WTC11 (cell line): ENCODE measurements around the gene SNX20. TPM values are rescaled to one million over a fixed set of nuclear protein-coding genes. Genes with fewer than 3 reads are reported as not detected.

Experiments used
- ATAC-seq: fragments of 200-7000 bp; cut with Tn5 transposase; 2 replicates; pipeline ENCODE4 v1.10.0; 2021; ENCODE audit warnings: mild to moderate bottlenecking, moderate library complexity
- CTCF ChIA-PET: fragments of 300-600 bp; sonication (Branson Sonifier 250); formaldehyde crosslinking; loops from one replicate; lab custom pipeline; 2021; ENCODE audit warnings: antibody characterized with exemption; lab: Charles Lee
- POLR2A ChIA-PET: fragments of 350-600 bp; sonication (Branson Sonifier 250); formaldehyde crosslinking; loops from one replicate; lab custom pipeline; 2021; ENCODE audit warnings: antibody characterized with exemption; lab: Charles Lee
- DNase-seq: peaks from one replicate; pipeline ENCODE4 v3.0.0; 2021; ENCODE audit warnings: low spot score
- H3K27ac Mint-ChIP-seq: 2 replicates; pipeline ENCODE4 v1.8.0; 2021; ENCODE audit warnings: mixed read lengths
- H3K27me3 Mint-ChIP-seq: 2 replicates; pipeline ENCODE4 v1.8.0; 2021; ENCODE audit warnings: low read depth, mild to moderate bottlenecking, moderate library complexity, mixed read lengths
- H3K36me3 Mint-ChIP-seq: 2 replicates; pipeline ENCODE4 v1.8.0; 2021; ENCODE audit warnings: mixed read lengths
- H3K4me1 Mint-ChIP-seq: 2 replicates; pipeline ENCODE4 v1.8.0; 2022; ENCODE audit warnings: mixed read lengths
- H3K4me3 Mint-ChIP-seq: 2 replicates; pipeline ENCODE4 v1.8.0; 2021; ENCODE audit warnings: mild to moderate bottlenecking, moderate library complexity, mixed read lengths
- H3K9me3 Mint-ChIP-seq: 2 replicates; pipeline ENCODE4 v1.8.0; 2021; ENCODE audit warnings: mixed read lengths
- FOXJ3 ChIP-seq: sonication (generic); formaldehyde crosslinking; IDR thresholded peaks from 2 replicates; pipeline ENCODE4 v1.9.0; 2021; ENCODE audit warnings: missing genetic modification reagents, mild to moderate bottlenecking, borderline replicate concordance
- IRF2 ChIP-seq: sonication (generic); formaldehyde crosslinking; IDR thresholded peaks from 2 replicates; pipeline ENCODE4 v1.8.0; 2022; ENCODE audit warnings: low read depth, missing genetic modification reagents, borderline replicate concordance
- NFE2L1 ChIP-seq: sonication (generic); formaldehyde crosslinking; IDR thresholded peaks from 2 replicates; pipeline ENCODE4 v1.8.1; 2023; ENCODE audit warnings: missing genetic modification reagents
- RELA ChIP-seq: sonication (generic); formaldehyde crosslinking; IDR thresholded peaks from 2 replicates; pipeline ENCODE4 v1.8.1; 2022; ENCODE audit warnings: missing genetic modification reagents, mild to moderate bottlenecking, borderline replicate concordance
- SMAD4 ChIP-seq: sonication (generic); formaldehyde crosslinking; IDR thresholded peaks from 2 replicates; pipeline ENCODE4 v1.8.0; 2022; ENCODE audit warnings: mild to moderate bottlenecking, missing genetic modification reagents
- ZBTB21 ChIP-seq: sonication (generic); formaldehyde crosslinking; IDR thresholded peaks from 2 replicates; pipeline ENCODE4 v1.8.1; 2023; ENCODE audit warnings: mild to moderate bottlenecking, missing genetic modification reagents, borderline replicate concordance
- ZNF219 ChIP-seq: sonication (generic); formaldehyde crosslinking; IDR thresholded peaks from 2 replicates; pipeline ENCODE4 v1.8.0; 2023; ENCODE audit warnings: missing genetic modification reagents, mild to moderate bottlenecking, borderline replicate concordance
- ZNF317 ChIP-seq: sonication (generic); formaldehyde crosslinking; IDR thresholded peaks from 2 replicates; pipeline ENCODE4 v1.8.1; 2023; ENCODE audit warnings: low read depth, mild to moderate bottlenecking, moderate library complexity, missing genetic modification reagents, borderline replicate concordance
- ZNF416 ChIP-seq: fragments of 250-450 bp; sonication (Bioruptor Pico); IDR thresholded peaks from 2 replicates; pipeline ENCODE4 v1.9.0; 2021; ENCODE audit warnings: mild to moderate bottlenecking, inconsistent platforms
- total RNA-seq: library from RNA; stranded (reverse); gene quantifications from 3 replicates; pipeline ENCODE4 v1.2.3, GENCODE V29; 2021
- TF ChIP-seq, protein P1 (sequence below): sonication (generic); formaldehyde crosslinking; IDR thresholded peaks from 2 replicates; pipeline ENCODE4 v1.8.0; 2022; ENCODE audit warnings: mild to moderate bottlenecking, missing genetic modification reagents
- TF ChIP-seq, protein P2 (sequence below): fragments of 250-450 bp; sonication (Bioruptor Pico); IDR thresholded peaks from 2 replicates; pipeline ENCODE4 v1.8.0; 2021; ENCODE audit warnings: mild to moderate bottlenecking
- TF ChIP-seq, protein P3 (sequence below): sonication (generic); formaldehyde crosslinking; conservative IDR thresholded peaks from 2 replicates; pipeline ENCODE4 v1.8.1; 2023; ENCODE audit warnings: mild to moderate bottlenecking, low read depth, missing genetic modification reagents, moderate library complexity
- TF ChIP-seq, protein P4 (sequence below): fragments of 200-600 bp; IDR thresholded peaks from 2 replicates; pipeline ENCODE4 v1.8.0; 2022; ENCODE audit warnings: antibody characterized with exemption
- TF ChIP-seq, protein P5 (sequence below): sonication (generic); formaldehyde crosslinking; IDR thresholded peaks from 2 replicates; pipeline ENCODE4 v1.8.0; 2023; ENCODE audit warnings: mild to moderate bottlenecking, missing genetic modification reagents
- TF ChIP-seq, protein P6 (sequence below): sonication (generic); formaldehyde crosslinking; IDR thresholded peaks from 2 replicates; pipeline ENCODE4 v1.8.1; 2023; ENCODE audit warnings: mild to moderate bottlenecking, missing genetic modification reagents
- TF ChIP-seq, protein P7 (sequence below): sonication (generic); formaldehyde crosslinking; IDR thresholded peaks from 2 replicates; pipeline ENCODE4 v1.8.0; 2023; ENCODE audit warnings: missing genetic modification reagents, mild to moderate bottlenecking, borderline replicate concordance
- TF ChIP-seq, protein P8 (sequence below): sonication (generic); formaldehyde crosslinking; IDR thresholded peaks from 2 replicates; pipeline ENCODE4 v1.8.1; 2023; ENCODE audit warnings: mild to moderate bottlenecking, missing genetic modification reagents, borderline replicate concordance
- TF ChIP-seq, protein P9 (sequence below): sonication (generic); formaldehyde crosslinking; IDR thresholded peaks from 2 replicates; pipeline ENCODE4 v1.8.0; 2022; ENCODE audit warnings: mild to moderate bottlenecking, missing genetic modification reagents

Gene SNX20
- total RNA-seq, 1 experiment from 2014 or later = not detected

DNA sequence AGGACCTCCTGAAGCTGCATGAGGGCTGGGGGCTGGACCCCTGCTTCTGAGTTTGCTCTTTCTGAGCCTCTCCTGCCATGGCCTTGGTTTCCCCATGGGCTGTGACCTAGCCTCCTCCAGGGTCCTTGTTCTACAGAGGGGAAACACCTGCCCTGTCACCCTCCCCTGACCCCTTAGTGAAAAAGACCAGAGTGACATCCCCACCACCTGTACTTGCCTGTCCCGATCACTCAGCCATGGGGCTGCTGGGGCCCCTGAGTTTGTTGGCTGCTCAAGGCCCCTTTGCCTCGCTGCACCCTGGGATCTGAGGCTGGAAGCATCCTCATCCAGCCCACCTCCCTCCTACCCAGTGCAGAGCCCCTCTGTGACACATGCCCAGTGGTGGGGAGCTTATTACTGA is 13.1 kb upstream of the SNX20 start:
- Mint-ChIP-seq H3K36me3 (no peaks in the 10 kb centered on the region), H3K9me3 (no peaks in the 10 kb centered on the region), H3K27ac (no peak overlapping the region), H3K4me3 (peak overlapping the region; percentile 57), H3K4me1 (no peaks in the 10 kb centered on the region), H3K27me3 (peaks cover 32% of the 10 kb centered on the region)
- ATAC-seq = no peak
- no peak for DNase-seq
- ChIA-PET POLR2A (no interaction called here), CTCF (interaction anchor here (1.3 kb wide), 1 partner anchor 19 kb away, joined by 3 read pairs; no protein-coding TSS in a partner anchor)
- TF ChIP-seq, protein P1, sequence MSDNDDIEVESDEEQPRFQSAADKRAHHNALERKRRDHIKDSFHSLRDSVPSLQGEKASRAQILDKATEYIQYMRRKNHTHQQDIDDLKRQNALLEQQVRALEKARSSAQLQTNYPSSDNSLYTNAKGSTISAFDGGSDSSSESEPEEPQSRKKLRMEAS (CRISPR knock-in tag) = no peak
- TF ChIP-seq ZBTB21 (no peak), IRF2 (CRISPR knock-in tag) (no peak), ZNF416 (CRISPR knock-in tag) (no peak), SMAD4 (no peak), ZNF317 (no peak), FOXJ3 (CRISPR knock-in tag) (no peak), ZNF219 (CRISPR knock-in tag) (no peak), RELA (CRISPR knock-in tag) (no peak), NFE2L1 (no peak)
- TF ChIP-seq, protein P2, sequence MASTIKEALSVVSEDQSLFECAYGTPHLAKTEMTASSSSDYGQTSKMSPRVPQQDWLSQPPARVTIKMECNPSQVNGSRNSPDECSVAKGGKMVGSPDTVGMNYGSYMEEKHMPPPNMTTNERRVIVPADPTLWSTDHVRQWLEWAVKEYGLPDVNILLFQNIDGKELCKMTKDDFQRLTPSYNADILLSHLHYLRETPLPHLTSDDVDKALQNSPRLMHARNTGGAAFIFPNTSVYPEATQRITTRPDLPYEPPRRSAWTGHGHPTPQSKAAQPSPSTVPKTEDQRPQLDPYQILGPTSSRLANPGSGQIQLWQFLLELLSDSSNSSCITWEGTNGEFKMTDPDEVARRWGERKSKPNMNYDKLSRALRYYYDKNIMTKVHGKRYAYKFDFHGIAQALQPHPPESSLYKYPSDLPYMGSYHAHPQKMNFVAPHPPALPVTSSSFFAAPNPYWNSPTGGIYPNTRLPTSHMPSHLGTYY (CRISPR knock-in tag) = no peak
- TF ChIP-seq, protein P3, sequence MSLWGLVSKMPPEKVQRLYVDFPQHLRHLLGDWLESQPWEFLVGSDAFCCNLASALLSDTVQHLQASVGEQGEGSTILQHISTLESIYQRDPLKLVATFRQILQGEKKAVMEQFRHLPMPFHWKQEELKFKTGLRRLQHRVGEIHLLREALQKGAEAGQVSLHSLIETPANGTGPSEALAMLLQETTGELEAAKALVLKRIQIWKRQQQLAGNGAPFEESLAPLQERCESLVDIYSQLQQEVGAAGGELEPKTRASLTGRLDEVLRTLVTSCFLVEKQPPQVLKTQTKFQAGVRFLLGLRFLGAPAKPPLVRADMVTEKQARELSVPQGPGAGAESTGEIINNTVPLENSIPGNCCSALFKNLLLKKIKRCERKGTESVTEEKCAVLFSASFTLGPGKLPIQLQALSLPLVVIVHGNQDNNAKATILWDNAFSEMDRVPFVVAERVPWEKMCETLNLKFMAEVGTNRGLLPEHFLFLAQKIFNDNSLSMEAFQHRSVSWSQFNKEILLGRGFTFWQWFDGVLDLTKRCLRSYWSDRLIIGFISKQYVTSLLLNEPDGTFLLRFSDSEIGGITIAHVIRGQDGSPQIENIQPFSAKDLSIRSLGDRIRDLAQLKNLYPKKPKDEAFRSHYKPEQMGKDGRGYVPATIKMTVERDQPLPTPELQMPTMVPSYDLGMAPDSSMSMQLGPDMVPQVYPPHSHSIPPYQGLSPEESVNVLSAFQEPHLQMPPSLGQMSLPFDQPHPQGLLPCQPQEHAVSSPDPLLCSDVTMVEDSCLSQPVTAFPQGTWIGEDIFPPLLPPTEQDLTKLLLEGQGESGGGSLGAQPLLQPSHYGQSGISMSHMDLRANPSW (CRISPR knock-in tag) = no peak
- TF ChIP-seq, protein P4, sequence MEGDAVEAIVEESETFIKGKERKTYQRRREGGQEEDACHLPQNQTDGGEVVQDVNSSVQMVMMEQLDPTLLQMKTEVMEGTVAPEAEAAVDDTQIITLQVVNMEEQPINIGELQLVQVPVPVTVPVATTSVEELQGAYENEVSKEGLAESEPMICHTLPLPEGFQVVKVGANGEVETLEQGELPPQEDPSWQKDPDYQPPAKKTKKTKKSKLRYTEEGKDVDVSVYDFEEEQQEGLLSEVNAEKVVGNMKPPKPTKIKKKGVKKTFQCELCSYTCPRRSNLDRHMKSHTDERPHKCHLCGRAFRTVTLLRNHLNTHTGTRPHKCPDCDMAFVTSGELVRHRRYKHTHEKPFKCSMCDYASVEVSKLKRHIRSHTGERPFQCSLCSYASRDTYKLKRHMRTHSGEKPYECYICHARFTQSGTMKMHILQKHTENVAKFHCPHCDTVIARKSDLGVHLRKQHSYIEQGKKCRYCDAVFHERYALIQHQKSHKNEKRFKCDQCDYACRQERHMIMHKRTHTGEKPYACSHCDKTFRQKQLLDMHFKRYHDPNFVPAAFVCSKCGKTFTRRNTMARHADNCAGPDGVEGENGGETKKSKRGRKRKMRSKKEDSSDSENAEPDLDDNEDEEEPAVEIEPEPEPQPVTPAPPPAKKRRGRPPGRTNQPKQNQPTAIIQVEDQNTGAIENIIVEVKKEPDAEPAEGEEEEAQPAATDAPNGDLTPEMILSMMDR = no peak
- TF ChIP-seq, protein P5, sequence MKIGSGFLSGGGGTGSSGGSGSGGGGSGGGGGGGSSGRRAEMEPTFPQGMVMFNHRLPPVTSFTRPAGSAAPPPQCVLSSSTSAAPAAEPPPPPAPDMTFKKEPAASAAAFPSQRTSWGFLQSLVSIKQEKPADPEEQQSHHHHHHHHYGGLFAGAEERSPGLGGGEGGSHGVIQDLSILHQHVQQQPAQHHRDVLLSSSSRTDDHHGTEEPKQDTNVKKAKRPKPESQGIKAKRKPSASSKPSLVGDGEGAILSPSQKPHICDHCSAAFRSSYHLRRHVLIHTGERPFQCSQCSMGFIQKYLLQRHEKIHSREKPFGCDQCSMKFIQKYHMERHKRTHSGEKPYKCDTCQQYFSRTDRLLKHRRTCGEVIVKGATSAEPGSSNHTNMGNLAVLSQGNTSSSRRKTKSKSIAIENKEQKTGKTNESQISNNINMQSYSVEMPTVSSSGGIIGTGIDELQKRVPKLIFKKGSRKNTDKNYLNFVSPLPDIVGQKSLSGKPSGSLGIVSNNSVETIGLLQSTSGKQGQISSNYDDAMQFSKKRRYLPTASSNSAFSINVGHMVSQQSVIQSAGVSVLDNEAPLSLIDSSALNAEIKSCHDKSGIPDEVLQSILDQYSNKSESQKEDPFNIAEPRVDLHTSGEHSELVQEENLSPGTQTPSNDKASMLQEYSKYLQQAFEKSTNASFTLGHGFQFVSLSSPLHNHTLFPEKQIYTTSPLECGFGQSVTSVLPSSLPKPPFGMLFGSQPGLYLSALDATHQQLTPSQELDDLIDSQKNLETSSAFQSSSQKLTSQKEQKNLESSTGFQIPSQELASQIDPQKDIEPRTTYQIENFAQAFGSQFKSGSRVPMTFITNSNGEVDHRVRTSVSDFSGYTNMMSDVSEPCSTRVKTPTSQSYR = no peak
- TF ChIP-seq, protein P6, sequence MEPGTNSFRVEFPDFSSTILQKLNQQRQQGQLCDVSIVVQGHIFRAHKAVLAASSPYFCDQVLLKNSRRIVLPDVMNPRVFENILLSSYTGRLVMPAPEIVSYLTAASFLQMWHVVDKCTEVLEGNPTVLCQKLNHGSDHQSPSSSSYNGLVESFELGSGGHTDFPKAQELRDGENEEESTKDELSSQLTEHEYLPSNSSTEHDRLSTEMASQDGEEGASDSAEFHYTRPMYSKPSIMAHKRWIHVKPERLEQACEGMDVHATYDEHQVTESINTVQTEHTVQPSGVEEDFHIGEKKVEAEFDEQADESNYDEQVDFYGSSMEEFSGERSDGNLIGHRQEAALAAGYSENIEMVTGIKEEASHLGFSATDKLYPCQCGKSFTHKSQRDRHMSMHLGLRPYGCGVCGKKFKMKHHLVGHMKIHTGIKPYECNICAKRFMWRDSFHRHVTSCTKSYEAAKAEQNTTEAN (CRISPR knock-in tag) = no peak
- TF ChIP-seq, protein P7, sequence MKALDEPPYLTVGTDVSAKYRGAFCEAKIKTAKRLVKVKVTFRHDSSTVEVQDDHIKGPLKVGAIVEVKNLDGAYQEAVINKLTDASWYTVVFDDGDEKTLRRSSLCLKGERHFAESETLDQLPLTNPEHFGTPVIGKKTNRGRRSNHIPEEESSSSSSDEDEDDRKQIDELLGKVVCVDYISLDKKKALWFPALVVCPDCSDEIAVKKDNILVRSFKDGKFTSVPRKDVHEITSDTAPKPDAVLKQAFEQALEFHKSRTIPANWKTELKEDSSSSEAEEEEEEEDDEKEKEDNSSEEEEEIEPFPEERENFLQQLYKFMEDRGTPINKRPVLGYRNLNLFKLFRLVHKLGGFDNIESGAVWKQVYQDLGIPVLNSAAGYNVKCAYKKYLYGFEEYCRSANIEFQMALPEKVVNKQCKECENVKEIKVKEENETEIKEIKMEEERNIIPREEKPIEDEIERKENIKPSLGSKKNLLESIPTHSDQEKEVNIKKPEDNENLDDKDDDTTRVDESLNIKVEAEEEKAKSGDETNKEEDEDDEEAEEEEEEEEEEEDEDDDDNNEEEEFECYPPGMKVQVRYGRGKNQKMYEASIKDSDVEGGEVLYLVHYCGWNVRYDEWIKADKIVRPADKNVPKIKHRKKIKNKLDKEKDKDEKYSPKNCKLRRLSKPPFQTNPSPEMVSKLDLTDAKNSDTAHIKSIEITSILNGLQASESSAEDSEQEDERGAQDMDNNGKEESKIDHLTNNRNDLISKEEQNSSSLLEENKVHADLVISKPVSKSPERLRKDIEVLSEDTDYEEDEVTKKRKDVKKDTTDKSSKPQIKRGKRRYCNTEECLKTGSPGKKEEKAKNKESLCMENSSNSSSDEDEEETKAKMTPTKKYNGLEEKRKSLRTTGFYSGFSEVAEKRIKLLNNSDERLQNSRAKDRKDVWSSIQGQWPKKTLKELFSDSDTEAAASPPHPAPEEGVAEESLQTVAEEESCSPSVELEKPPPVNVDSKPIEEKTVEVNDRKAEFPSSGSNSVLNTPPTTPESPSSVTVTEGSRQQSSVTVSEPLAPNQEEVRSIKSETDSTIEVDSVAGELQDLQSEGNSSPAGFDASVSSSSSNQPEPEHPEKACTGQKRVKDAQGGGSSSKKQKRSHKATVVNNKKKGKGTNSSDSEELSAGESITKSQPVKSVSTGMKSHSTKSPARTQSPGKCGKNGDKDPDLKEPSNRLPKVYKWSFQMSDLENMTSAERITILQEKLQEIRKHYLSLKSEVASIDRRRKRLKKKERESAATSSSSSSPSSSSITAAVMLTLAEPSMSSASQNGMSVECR (CRISPR knock-in tag) = no peak
- TF ChIP-seq, protein P8, sequence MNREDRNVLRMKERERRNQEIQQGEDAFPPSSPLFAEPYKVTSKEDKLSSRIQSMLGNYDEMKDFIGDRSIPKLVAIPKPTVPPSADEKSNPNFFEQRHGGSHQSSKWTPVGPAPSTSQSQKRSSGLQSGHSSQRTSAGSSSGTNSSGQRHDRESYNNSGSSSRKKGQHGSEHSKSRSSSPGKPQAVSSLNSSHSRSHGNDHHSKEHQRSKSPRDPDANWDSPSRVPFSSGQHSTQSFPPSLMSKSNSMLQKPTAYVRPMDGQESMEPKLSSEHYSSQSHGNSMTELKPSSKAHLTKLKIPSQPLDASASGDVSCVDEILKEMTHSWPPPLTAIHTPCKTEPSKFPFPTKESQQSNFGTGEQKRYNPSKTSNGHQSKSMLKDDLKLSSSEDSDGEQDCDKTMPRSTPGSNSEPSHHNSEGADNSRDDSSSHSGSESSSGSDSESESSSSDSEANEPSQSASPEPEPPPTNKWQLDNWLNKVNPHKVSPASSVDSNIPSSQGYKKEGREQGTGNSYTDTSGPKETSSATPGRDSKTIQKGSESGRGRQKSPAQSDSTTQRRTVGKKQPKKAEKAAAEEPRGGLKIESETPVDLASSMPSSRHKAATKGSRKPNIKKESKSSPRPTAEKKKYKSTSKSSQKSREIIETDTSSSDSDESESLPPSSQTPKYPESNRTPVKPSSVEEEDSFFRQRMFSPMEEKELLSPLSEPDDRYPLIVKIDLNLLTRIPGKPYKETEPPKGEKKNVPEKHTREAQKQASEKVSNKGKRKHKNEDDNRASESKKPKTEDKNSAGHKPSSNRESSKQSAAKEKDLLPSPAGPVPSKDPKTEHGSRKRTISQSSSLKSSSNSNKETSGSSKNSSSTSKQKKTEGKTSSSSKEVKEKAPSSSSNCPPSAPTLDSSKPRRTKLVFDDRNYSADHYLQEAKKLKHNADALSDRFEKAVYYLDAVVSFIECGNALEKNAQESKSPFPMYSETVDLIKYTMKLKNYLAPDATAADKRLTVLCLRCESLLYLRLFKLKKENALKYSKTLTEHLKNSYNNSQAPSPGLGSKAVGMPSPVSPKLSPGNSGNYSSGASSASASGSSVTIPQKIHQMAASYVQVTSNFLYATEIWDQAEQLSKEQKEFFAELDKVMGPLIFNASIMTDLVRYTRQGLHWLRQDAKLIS = no peak
- TF ChIP-seq, protein P9, sequence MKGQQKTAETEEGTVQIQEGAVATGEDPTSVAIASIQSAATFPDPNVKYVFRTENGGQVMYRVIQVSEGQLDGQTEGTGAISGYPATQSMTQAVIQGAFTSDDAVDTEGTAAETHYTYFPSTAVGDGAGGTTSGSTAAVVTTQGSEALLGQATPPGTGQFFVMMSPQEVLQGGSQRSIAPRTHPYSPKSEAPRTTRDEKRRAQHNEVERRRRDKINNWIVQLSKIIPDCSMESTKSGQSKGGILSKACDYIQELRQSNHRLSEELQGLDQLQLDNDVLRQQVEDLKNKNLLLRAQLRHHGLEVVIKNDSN (CRISPR knock-in tag) = no peak
